Upper lobe of left lung (tissue), 4 donors: ENCODE measurements around the gene PRKN.

Experiments
- CTCF ChIP-seq, 6 experiments: fragments of 450-650 bp in 4 of 6; fragments of 200-600 bp in 2 of 6; sonication (generic) in 2 of 6; IDR thresholded peaks; one replicate each; pipeline ENCODE4 v1.5.1; 2016 to 2019; ENCODE audit warnings: antibody characterized with exemption in 6 of 6
- EP300 ChIP-seq, 4 donors: sonication (generic); formaldehyde crosslinking; IDR thresholded peaks; one replicate each; pipeline ENCODE4 v1.5.1; 2017; ENCODE audit warnings: antibody characterized with exemption in 4 of 4, control low read depth in 2 of 4
- POLR2A ChIP-seq, 4 donors: fragments of 450-650 bp; IDR thresholded peaks; one replicate each; pipeline ENCODE4 v1.5.1; 2016 to 2017; ENCODE audit warnings: antibody characterized with exemption in 4 of 4, mild to moderate bottlenecking in 2 of 4
- POLR2AphosphoS5 ChIP-seq, 2 donors: sonication (generic); formaldehyde crosslinking; IDR thresholded peaks; one replicate each; pipeline ENCODE4 v1.5.1; 2017; ENCODE audit warnings: antibody characterized with exemption in 2 of 2

- TF ChIP-seq CTCF (IDR thresholded peaks at IDR 0.05) (no peak), POLR2A (IDR thresholded peaks at IDR 0.05) (no peak), EP300 (IDR thresholded peaks at IDR 0.05) (no peak), POLR2AphosphoS5 (IDR thresholded peaks at IDR 0.05) (no peak)
These were observed 1151.9 kb downstream of the PRKN start for GRCh38 chr6:161575523-161576254.
